IgD-negative memory B cell (primary cell): Measurements from ENCODE around the gene CCDC40. TPM values are rescaled to one million over a fixed set of nuclear protein-coding genes. Genes with fewer than 3 reads are reported as not detected.
"Not testable (repeated sequence)": the region's sequence is repeated elsewhere in the genome, so short reads cannot be mapped to it uniquely, and the experiment has no call there.

Experiments
- H3K27ac Mint-ChIP-seq, 3 donors: one replicate each; pipeline ENCODE4 v1.8.0; 2020 to 2022; ENCODE audit warnings: mild to moderate bottlenecking in 3 of 3, mixed read lengths in 3 of 3, moderate library complexity in 1 of 3
- H3K27me3 Mint-ChIP-seq: one replicate; pipeline ENCODE4 v1.8.0; 2021; ENCODE audit warnings: mixed read lengths
- H3K36me3 Mint-ChIP-seq: one replicate; pipeline ENCODE4 v1.8.0; 2020; ENCODE audit warnings: mild to moderate bottlenecking, mixed read lengths
- H3K4me1 Mint-ChIP-seq, 3 donors: one replicate each; pipeline ENCODE4 v1.8.0; 2020 to 2022; ENCODE audit warnings: mixed read lengths in 3 of 3, mild to moderate bottlenecking in 1 of 3
- H3K4me3 Mint-ChIP-seq, 4 donors: one replicate each; pipeline ENCODE4 v1.8.0; 2020 to 2022; ENCODE audit warnings: mild to moderate bottlenecking in 4 of 4, mixed read lengths in 4 of 4, moderate library complexity in 3 of 4
- H3K9me3 Mint-ChIP-seq, 3 donors: one replicate each; pipeline ENCODE4 v1.8.0; 2020 to 2021; ENCODE audit warnings: mixed read lengths in 3 of 3, mild to moderate bottlenecking in 1 of 3
- polyA plus RNA-seq: library from polyadenylated mRNA; unstranded; fragments of 300-500 nt; fragmentation: Illumina TruSeq; gene quantifications from one replicate; pipeline ENCODE4 v1.2.3, GENCODE V29; 2021

CCDC40 gene
- polyA plus RNA-seq, 1 donor from 2014 or later = not detected

- Mint-ChIP-seq H3K27me3 (peaks cover 4% of the 10 kb centered on the region), H3K4me3 (no peak overlapping the region), H3K4me1 (peaks cover 0 to 3% (median 2%) of the 10 kb centered on the region in 3 donors), H3K27ac (no peak overlapping the region), H3K36me3 (peaks cover 2% of the 10 kb centered on the region), H3K9me3 (no peaks in the 10 kb centered on the region)
Measured at GRCh38 chr17:80087346-80088265, 51.2 kb downstream of the CCDC40 start.

- no peaks in the 10 kb centered on the region for H3K36me3 Mint-ChIP-seq
- no peaks in the 10 kb centered on the region for H3K9me3 Mint-ChIP-seq
- peaks cover 0 to 1% (median 0%) of the 10 kb centered on the region in 3 donors for H3K4me1 Mint-ChIP-seq
- H3K27me3 Mint-ChIP-seq = peaks cover 1% of the 10 kb centered on the region
- H3K27ac Mint-ChIP-seq = no peak overlapping the region
- no peak overlapping the region for H3K4me3 Mint-ChIP-seq
Measured at GRCh38 chr17:80089762-80090161, 53.3 kb downstream of the CCDC40 start.

- not testable (repeated sequence) for H3K9me3 Mint-ChIP-seq, H3K27me3 Mint-ChIP-seq, H3K36me3 Mint-ChIP-seq, H3K27ac Mint-ChIP-seq, H3K4me1 Mint-ChIP-seq, H3K4me3 Mint-ChIP-seq
Measured at GRCh38 chr17:80090164-80090563, 53.7 kb downstream of the CCDC40 start.

GRCh38 chr17:80091376-80091775, 54.9 kb downstream of the CCDC40 start:
- H3K9me3 Mint-ChIP-seq = no peaks in the 10 kb centered on the region
- no peak overlapping the region for H3K4me3 Mint-ChIP-seq
- H3K4me1 Mint-ChIP-seq = peaks cover 0 to 1% (median 0%) of the 10 kb centered on the region in 3 donors
- no peaks in the 10 kb centered on the region for H3K36me3 Mint-ChIP-seq
- H3K27me3 Mint-ChIP-seq = peaks cover 1% of the 10 kb centered on the region
- no peak overlapping the region for H3K27ac Mint-ChIP-seq

- Mint-ChIP-seq H3K27me3 (peaks cover 1% of the 10 kb centered on the region), H3K4me1 (peaks cover 0 to 1% (median 0%) of the 10 kb centered on the region in 3 donors), H3K9me3 (no peaks in the 10 kb centered on the region), H3K36me3 (no peaks in the 10 kb centered on the region), H3K4me3 (no peak overlapping the region), H3K27ac (peak overlapping the region in 1 of 3 donors; percentile 10)
Measured at GRCh38 chr17:80092959-80093358, 56.5 kb downstream of the CCDC40 start.

GRCh38 chr17:80095038-80095843, 58.8 kb downstream of the CCDC40 start:
- Mint-ChIP-seq H3K4me1 (peaks cover 0 to 1% (median 0%) of the 10 kb centered on the region in 3 donors), H3K27me3 (peaks cover 1% of the 10 kb centered on the region), H3K4me3 (no peak overlapping the region), H3K9me3 (no peaks in the 10 kb centered on the region), H3K27ac (peak overlapping the region in 2 of 3 donors; percentile 16 to 73), H3K36me3 (no peaks in the 10 kb centered on the region)

GRCh38 chr17:80095844-80096475, 59.5 kb downstream of the CCDC40 start:
- no peak overlapping the region for H3K27ac Mint-ChIP-seq
- H3K4me3 Mint-ChIP-seq = no peak overlapping the region
- H3K9me3 Mint-ChIP-seq = no peaks in the 10 kb centered on the region
- H3K4me1 Mint-ChIP-seq = peaks cover 0 to 8% (median 4%) of the 10 kb centered on the region in 3 donors
- peaks cover 1% of the 10 kb centered on the region for H3K27me3 Mint-ChIP-seq
- no peaks in the 10 kb centered on the region for H3K36me3 Mint-ChIP-seq

- Mint-ChIP-seq H3K4me3 (no peak overlapping the region), H3K27ac (no peak overlapping the region), H3K9me3 (no peaks in the 10 kb centered on the region), H3K27me3 (peaks cover 1% of the 10 kb centered on the region), H3K4me1 (peaks cover 0 to 8% (median 5%) of the 10 kb centered on the region in 3 donors), H3K36me3 (no peaks in the 10 kb centered on the region)
Measured at GRCh38 chr17:80096561-80097021, 60.1 kb downstream of the CCDC40 start.

GRCh38 chr17:80097127-80097621, 60.7 kb downstream of the CCDC40 start:
- Mint-ChIP-seq H3K36me3 (no peaks in the 10 kb centered on the region), H3K4me3 (peak overlapping the region in 2 of 4 donors; percentile 16 to 80), H3K27me3 (peaks cover 1% of the 10 kb centered on the region), H3K4me1 (peaks cover 3 to 11% (median 9%) of the 10 kb centered on the region in 3 donors), H3K27ac (no peak overlapping the region), H3K9me3 (no peaks in the 10 kb centered on the region)

GRCh38 chr17:80097844-80098691, 61.6 kb downstream of the CCDC40 start:
- H3K27me3 Mint-ChIP-seq = peaks cover 1% of the 10 kb centered on the region
- H3K4me3 Mint-ChIP-seq = peak overlapping the region in 1 of 4 donors; percentile 16
- no peaks in the 10 kb centered on the region for H3K36me3 Mint-ChIP-seq
- H3K4me1 Mint-ChIP-seq = peaks cover 8 to 18% (median 9%) of the 10 kb centered on the region in 3 donors
- no peaks in the 10 kb centered on the region for H3K9me3 Mint-ChIP-seq
- H3K27ac Mint-ChIP-seq = no peak overlapping the region

- H3K27ac Mint-ChIP-seq = peak overlapping the region in 1 of 3 donors; percentile 81
- no peaks in the 10 kb centered on the region for H3K9me3 Mint-ChIP-seq
- H3K27me3 Mint-ChIP-seq = peaks cover 1% of the 10 kb centered on the region
- peak overlapping the region; percentile 72 to 93 (median 82) for H3K4me3 Mint-ChIP-seq
- no peaks in the 10 kb centered on the region for H3K36me3 Mint-ChIP-seq
- peaks cover 9 to 18% (median 11%) of the 10 kb centered on the region in 3 donors for H3K4me1 Mint-ChIP-seq
Measured at GRCh38 chr17:80099291-80100034, 63.0 kb downstream of the CCDC40 start.

GRCh38 chr17:80100035-80100323, 63.5 kb downstream of the CCDC40 start:
- Mint-ChIP-seq H3K27me3 (no peaks in the 10 kb centered on the region), H3K9me3 (no peaks in the 10 kb centered on the region), H3K27ac (peak overlapping the region in 1 of 3 donors; percentile 81), H3K36me3 (no peaks in the 10 kb centered on the region), H3K4me1 (peaks cover 9 to 18% (median 11%) of the 10 kb centered on the region in 3 donors), H3K4me3 (peak overlapping the region; percentile 72 to 93 (median 82))
